ENCODE data around the gene GP9.

Gene GP9

GRCh38 chr3:129060276-129061022, at the start of gene GP9:
TSS of gene GP9 (plus strand) at chr3:129060779. CDS start at chr3:129061740, 961 bp downstream.
- Histone ChIP-seq H3K27ac (no peak within 1 kb of the TSS), H3K4me3 (no peak within 1 kb of the TSS)

- peak overlapping the region in 2 of 21 experiments; percentile 6 to 86 for H3K27ac ChIP-seq
Measured at GRCh38 chr3:129013491-129013891, 47.1 kb upstream of the GP9 start.

GRCh38 chr3:129014148-129014547, 46.4 kb upstream of the GP9 start:
- Histone ChIP-seq H3K27ac (peak overlapping the region in 11 of 21 experiments; percentile 6 to 86 (median 29)), H3K4me3 (no peak overlapping the region)

More at GRCh38 chr3:129013491-129013891, 47.1 kb upstream of the GP9 start:
- H3K4me3 ChIP-seq: no peak overlapping the region

GRCh38 chr3:129014793-129015345, 45.7 kb upstream of the GP9 start:
- Histone ChIP-seq H3K27ac (peak overlapping the region in 16 of 21 experiments; percentile 2 to 86 (median 60)), H3K4me3 (no peak overlapping the region)

- Histone ChIP-seq H3K27ac (peak overlapping the region in 18 of 21 experiments; percentile 17 to 86 (median 64)), H3K4me3 (no peak overlapping the region)
Measured at GRCh38 chr3:129015388-129016105, 45.0 kb upstream of the GP9 start.

GRCh38 chr3:129016356-129016719, 44.2 kb upstream of the GP9 start:
- Histone ChIP-seq H3K4me3 (no peak overlapping the region), H3K27ac (peak overlapping the region in 20 of 21 experiments; percentile 33 to 86 (median 57))

GRCh38 chr3:129016720-129017483, 43.7 kb upstream of the GP9 start:
- H3K27ac ChIP-seq: peak overlapping the region in 19 of 21 experiments; percentile 18 to 86 (median 57)

GRCh38 chr3:129017484-129017899, 43.1 kb upstream of the GP9 start:
- no peak overlapping the region for H3K4me3 ChIP-seq
- H3K27ac ChIP-seq: peak overlapping the region in 14 of 21 experiments; percentile 10 to 86 (median 55)

More at GRCh38 chr3:129016720-129017483, 43.7 kb upstream of the GP9 start:
- H3K4me3 ChIP-seq: no peak overlapping the region

- H3K4me3 ChIP-seq: no peak overlapping the region
- H3K27ac ChIP-seq: peak overlapping the region in 1 of 21 experiments; percentile 53
Measured at GRCh38 chr3:129018271-129018670, 42.3 kb upstream of the GP9 start.

- H3K27ac ChIP-seq: peak overlapping the region in 1 of 21 experiments; percentile 39
- no peak overlapping the region for H3K4me3 ChIP-seq
Measured at GRCh38 chr3:129018751-129019150, 41.8 kb upstream of the GP9 start.

GRCh38 chr3:129019266-129019665, 41.3 kb upstream of the GP9 start:
- H3K27ac ChIP-seq: no peak overlapping the region
- H3K4me3 ChIP-seq: no peak overlapping the region

- Histone ChIP-seq H3K4me3 (no peak overlapping the region), H3K27ac (peak overlapping the region in 4 of 21 experiments; percentile 4 to 58 (median 46))
Measured at GRCh38 chr3:129020691-129021090, 39.9 kb upstream of the GP9 start.

- H3K4me3 ChIP-seq: no peak overlapping the region
- H3K27ac ChIP-seq: peak overlapping the region in 2 of 21 experiments; percentile 4 to 58
Measured at GRCh38 chr3:129021140-129021551, 39.4 kb upstream of the GP9 start.

- Histone ChIP-seq H3K4me3 (no peak overlapping the region), H3K27ac (peak overlapping the region in 11 of 21 experiments; percentile 8 to 58 (median 40))
Measured at GRCh38 chr3:129022114-129023007, 38.2 kb upstream of the GP9 start.

GRCh38 chr3:129023008-129023358, 37.6 kb upstream of the GP9 start:
- no peak overlapping the region for H3K4me3 ChIP-seq
- H3K27ac ChIP-seq: peak overlapping the region in 9 of 21 experiments; percentile 26 to 58 (median 40)

- Histone ChIP-seq H3K4me3 (no peak overlapping the region), H3K27ac (peak overlapping the region in 2 of 21 experiments; percentile 40 to 44)
Measured at GRCh38 chr3:129023909-129024308, 36.7 kb upstream of the GP9 start.

- Histone ChIP-seq H3K4me3 (no peak overlapping the region), H3K27ac (peak overlapping the region in 9 of 21 experiments; percentile 1 to 43 (median 21))
Measured at GRCh38 chr3:129025108-129025507, 35.5 kb upstream of the GP9 start.

- Histone ChIP-seq H3K4me3 (peak overlapping the region in 1 of 7 experiments; percentile 19), H3K27ac (peak overlapping the region in 9 of 21 experiments; percentile 22 to 64 (median 45))
Measured at GRCh38 chr3:129025691-129026435, 34.7 kb upstream of the GP9 start.

Measured in skin epidermis (tissue), 12 donors.